IMR-90 (cell line): ENCODE measurements around the gene RAB25. TPM values are rescaled to one million over a fixed set of nuclear protein-coding genes. Genes with fewer than 3 reads are reported as not detected.

ENCODE experiments used
- ATAC-seq: fragments of 200-7000 bp; cut with Tn5 transposase; 2 replicates; pipeline ENCODE4 v1.9.1; 2020; ENCODE audit warnings: low read depth, mild to moderate bottlenecking, moderate library complexity
- BruUV-seq: library from RNA; stranded (reverse); fragments of 400-500 nt; replicated peaks from 2 replicates; lab custom pipeline; 2021; lab: Mats Ljungman, UMichigan
- CTCF ChIA-PET: fragments of 300-600 bp; formaldehyde crosslinking; extraction: SDS; loops from one replicate; lab custom pipeline; 2021; ENCODE audit warnings: antibody characterized with exemption; lab: Yijun Ruan, JAX
- POLR2A ChIA-PET: fragments of 300-600 bp; sonication (Branson Sonifier 250); formaldehyde crosslinking; loops from one replicate; lab custom pipeline; 2022; ENCODE audit warnings: antibody characterized with exemption; ENCODE audit not compliant: unreplicated experiment; lab: Charles Lee
- DNase-seq: peaks from one replicate; pipeline ENCODE4 v3.0.0; 2013
- H2AFZ ChIP-seq: replicated peaks from 2 replicates; pipeline ENCODE3; 2013; ENCODE audit warnings: low read length, mild to moderate bottlenecking; ENCODE audit not compliant: poor library complexity
- H2AK5ac ChIP-seq: 2 replicates; pipeline ENCODE4 v1.6.1; 2013; ENCODE audit warnings: low read depth, low read length, inconsistent platforms
- H2AK9ac ChIP-seq: replicated peaks from 2 replicates; pipeline ENCODE3; 2013; ENCODE audit warnings: mild to moderate bottlenecking, low read depth, low read length, moderate library complexity; ENCODE audit not compliant: poor library complexity
- H2BK120ac ChIP-seq: 2 replicates; pipeline ENCODE4 v1.6.1; 2013; ENCODE audit warnings: low read depth, low read length, inconsistent platforms
- H2BK15ac ChIP-seq: 3 replicates; pipeline ENCODE4 v1.6.1; 2013; ENCODE audit warnings: low read depth, low read length, inconsistent platforms
- H2BK20ac ChIP-seq: 2 replicates; pipeline ENCODE4 v1.6.1; 2013; ENCODE audit warnings: low read depth, mild to moderate bottlenecking, inconsistent platforms, low read length, moderate library complexity
- H2BK5ac ChIP-seq: 2 replicates; pipeline ENCODE4 v1.6.1; 2013; ENCODE audit warnings: mild to moderate bottlenecking, low read depth, low read length, inconsistent platforms; ENCODE audit not compliant: poor library complexity, severe bottlenecking
- H3K14ac ChIP-seq: replicated peaks from 2 replicates; pipeline ENCODE4 v1.6.1; 2013; ENCODE audit warnings: low read depth, low read length, inconsistent platforms
- H3K18ac ChIP-seq: 2 replicates; pipeline ENCODE4 v1.6.1; 2013; ENCODE audit warnings: low read depth, low read length, control low read depth
- H3K23ac ChIP-seq: 2 replicates; pipeline ENCODE4 v1.6.1; 2013; ENCODE audit warnings: low read depth, low read length, inconsistent platforms
- H3K27ac ChIP-seq: 2 replicates; pipeline ENCODE4 v1.5.1; 2013; ENCODE audit warnings: mild to moderate bottlenecking, control low read depth, low read length; ENCODE audit not compliant: insufficient read depth
- H3K27me3 ChIP-seq: 2 replicates; pipeline ENCODE4 v1.6.1; 2013; ENCODE audit warnings: low read length; ENCODE audit not compliant: control insufficient read depth, insufficient read depth
- H3K36me3 ChIP-seq: 2 replicates; pipeline ENCODE4 v1.6.1; 2013; ENCODE audit warnings: low read length, mixed read lengths; ENCODE audit not compliant: control insufficient read depth, insufficient read depth
- H3K4ac ChIP-seq: 2 replicates; pipeline ENCODE4 v1.6.1; 2013; ENCODE audit warnings: low read depth, low read length, inconsistent platforms
- H3K4me1 ChIP-seq: 2 replicates; pipeline ENCODE4 v1.6.1; 2013; ENCODE audit warnings: low read length, mixed read lengths; ENCODE audit not compliant: control insufficient read depth, insufficient read depth
- H3K4me2 ChIP-seq: 2 replicates; pipeline ENCODE4 v1.6.1; 2013; ENCODE audit warnings: low read depth, mild to moderate bottlenecking, control low read depth, low read length, moderate library complexity
- H3K4me3 ChIP-seq: 2 replicates; pipeline ENCODE4 v1.5.1; 2013; ENCODE audit warnings: low read depth, mild to moderate bottlenecking, control low read depth, low read length, moderate library complexity; ENCODE audit not compliant: insufficient read depth
- H3K56ac ChIP-seq: 2 replicates; pipeline ENCODE4 v1.6.1; 2013; ENCODE audit warnings: low read length, inconsistent platforms; ENCODE audit not compliant: insufficient read depth; ENCODE audit errors: extremely low read depth
- H3K79me1 ChIP-seq, 2 experiments: 2 replicates each; pipeline ENCODE4 v1.6.1; 2013; ENCODE audit warnings: low read length in 2 of 2, inconsistent platforms in 1 of 2, low read depth in 1 of 2
- H3K9ac ChIP-seq: 2 replicates; pipeline ENCODE4 v1.6.1; 2013; ENCODE audit warnings: low read depth, low read length, control low read depth
- H3K9me1 ChIP-seq: 2 replicates; pipeline ENCODE4 v1.6.1; 2013; ENCODE audit warnings: low read length, inconsistent platforms; ENCODE audit not compliant: insufficient read depth
- H3K9me3 ChIP-seq: 2 replicates; pipeline ENCODE4 v1.6.1; 2013; ENCODE audit warnings: low read length; ENCODE audit not compliant: control insufficient read depth, insufficient read depth
- H4K20me1 ChIP-seq: 2 replicates; pipeline ENCODE4 v1.6.1; 2013; ENCODE audit warnings: low read length, inconsistent platforms; ENCODE audit not compliant: insufficient read depth
- H4K5ac ChIP-seq: 2 replicates; pipeline ENCODE4 v1.6.1; 2013; ENCODE audit warnings: mild to moderate bottlenecking, low read depth, low read length, control low read depth
- H4K8ac ChIP-seq, 2 experiments: 2 replicates each; pipeline ENCODE4 v1.6.1; 2013; ENCODE audit warnings: low read depth in 2 of 2, low read length in 2 of 2, control low read depth in 1 of 2, inconsistent platforms in 1 of 2
- H4K91ac ChIP-seq: 2 replicates; pipeline ENCODE4 v1.6.1; 2013; ENCODE audit warnings: low read depth, low read length, inconsistent platforms; ENCODE audit not compliant: insufficient read depth
- BHLHE40 ChIP-seq: fragments of 150-350 bp; IDR thresholded peaks from 2 replicates; pipeline ENCODE4 v1.6.1; 2016; ENCODE audit warnings: mild to moderate bottlenecking, low read depth, low read length
- CEBPB ChIP-seq: IDR thresholded peaks from 2 replicates; pipeline ENCODE4 v1.6.1; 2012; ENCODE audit warnings: low read depth, low read length, improper control_type of control experiment
- CHD1 ChIP-seq: IDR thresholded peaks from 2 replicates; pipeline ENCODE4 v1.6.1; 2012; ENCODE audit warnings: low read depth, low read length, improper control_type of control experiment
- CTCF ChIP-seq: conservative IDR thresholded peaks from 2 replicates; pipeline ENCODE4 v1.5.1; 2012; ENCODE audit warnings: mild to moderate bottlenecking, low read depth, low read length, improper control_type of control experiment
- ELK1 ChIP-seq: fragments of 150-350 bp; IDR thresholded peaks from 2 replicates; pipeline ENCODE4 v1.6.1; 2016; ENCODE audit warnings: low read depth, mild to moderate bottlenecking, low read length, moderate library complexity, borderline replicate concordance
- FOS ChIP-seq: fragments of 150-350 bp; IDR thresholded peaks from 2 replicates; pipeline ENCODE4 v1.6.1; 2016; ENCODE audit warnings: low read depth, low read length
- MAFK ChIP-seq: IDR thresholded peaks from 2 replicates; pipeline ENCODE4 v1.6.1; 2012; ENCODE audit warnings: low read depth, low read length, improper control_type of control experiment
- MAZ ChIP-seq: IDR thresholded peaks from 2 replicates; pipeline ENCODE4 v1.6.1; 2012; ENCODE audit warnings: low read depth, mild to moderate bottlenecking, low read length, improper control_type of control experiment, moderate library complexity, borderline replicate concordance
- MXI1 ChIP-seq: IDR thresholded peaks from 2 replicates; pipeline ENCODE4 v1.6.1; 2012; ENCODE audit warnings: low read depth, mild to moderate bottlenecking, low read length, moderate library complexity, borderline replicate concordance
- NFE2L2 ChIP-seq: fragments of 150-350 bp; IDR thresholded peaks from 2 replicates; pipeline ENCODE4 v1.6.1; 2016; ENCODE audit warnings: low read depth, mild to moderate bottlenecking, low read length
- POLR2A ChIP-seq: IDR thresholded peaks from 2 replicates; pipeline ENCODE4 v1.6.1; 2012; ENCODE audit warnings: mild to moderate bottlenecking, low read depth, low read length
- RAD21 ChIP-seq: IDR thresholded peaks from 2 replicates; pipeline ENCODE4 v1.6.1; 2012; ENCODE audit warnings: low read length, improper control_type of control experiment
- RCOR1 ChIP-seq: IDR thresholded peaks from 2 replicates; pipeline ENCODE4 v1.6.1; 2012; ENCODE audit warnings: mild to moderate bottlenecking, low read length, improper control_type of control experiment; ENCODE audit not compliant: insufficient replicate concordance
- RFX5 ChIP-seq: IDR thresholded peaks from 2 replicates; pipeline ENCODE4 v1.8.0; 2012; ENCODE audit warnings: low read depth, mild to moderate bottlenecking, low read length, moderate library complexity
- SMC3 ChIP-seq: fragments of 150-350 bp; IDR thresholded peaks from 2 replicates; pipeline ENCODE4 v1.6.1; 2016; ENCODE audit warnings: low read depth, mild to moderate bottlenecking, antibody characterized with exemption, low read length, moderate library complexity
- USF2 ChIP-seq: fragments of 150-350 bp; IDR thresholded peaks from 2 replicates; pipeline ENCODE4 v1.6.1; 2017; ENCODE audit warnings: mild to moderate bottlenecking, antibody characterized with exemption, low read length, low read depth
- WGBS, 2 experiments: methylation state at CpG; one replicate each; pipeline versions ENCODE4 v1.1.5 to v1.1.7; 2013; ENCODE audit warnings: missing lambda C conversion rate in 2 of 2; ENCODE audit not compliant: insufficient read length in 1 of 2; ENCODE audit errors: extremely low coverage in 2 of 2; 5-methylcytosine and 5-hydroxymethylcytosine counted together
- dilution Hi-C: fragments of 300-500 bp; cut with HindIII; formaldehyde crosslinking; loops from one replicate; pipeline ENCODE4 v1.14.3; 2018; ENCODE audit warnings: low sequenced_read_pairs; ENCODE audit not compliant: unreplicated experiment
- in situ Hi-C: fragments of 300-500 bp; cut with MboI; formaldehyde crosslinking; loops from 3 replicates; pipeline ENCODE4 v1.14.3; 2019; ENCODE audit warnings: low sequenced_read_pairs, inconsistent platforms, mixed read lengths
- intact Hi-C: fragments of 100-400 bp; cut with micrococcal nuclease; formaldehyde crosslinking; loops from 2 replicates; pipeline ENCODE4 v1.10.0; 2022
- polyA plus RNA-seq, 3 experiments: library from polyadenylated mRNA; depleted of rRNA; stranded (reverse); fragments of >200 nt; gene quantifications; 2 replicates each; pipeline ENCODE4 v1.2.3, GENCODE V29; 2012; ENCODE audit warnings: low replicate concordance in 1 of 3
- total RNA-seq: library from RNA; depleted of rRNA; stranded (reverse); fragments of >200 nt; gene quantifications from 2 replicates; pipeline ENCODE4 v1.2.3, GENCODE V29; 2012

RAB25 gene
- total and polyA plus RNA-seq, 2 of the 4 experiments (the other 2 are of a cell fraction), result not detected

GRCh38 chr1:156021093-156021428 is 39.9 kb upstream of the RAB25 start:
- Histone ChIP-seq H3K9me1 (peaks cover 3% of the 10 kb centered on the region; the same call in 1 of the 2 replicates), H2BK15ac (no peak overlapping the region), H3K79me1 (peaks cover 10 to 30% of the 10 kb centered on the region in 2 experiments), H3K27ac (no peak overlapping the region), H2BK120ac (no peak overlapping the region), H3K18ac (no peak overlapping the region), H2AK9ac (no peak overlapping the region), H4K20me1 (no peaks in the 10 kb centered on the region), H4K91ac (no peak overlapping the region), H4K5ac (no peak overlapping the region), H4K8ac (peak overlapping the region; percentile 0 to 90; a peak in 3 of 4 replicates), H2BK5ac (no peak overlapping the region), H3K4me2 (peak overlapping the region; percentile 76), H2AK5ac (no peak overlapping the region), H3K4me1 (0 out of 2 replicates have a peak, but pooled peaks cover 1% of the 10 kb centered on the region), H3K4me3 (peak overlapping the region; percentile 63; the same call in 1 of the 2 replicates), H3K36me3 (peaks cover 16% of the 10 kb centered on the region), H3K23ac (no peak overlapping the region), H3K4ac (no peak overlapping the region), H3K9ac (no peak overlapping the region), H2BK20ac (no peak overlapping the region), H3K56ac (no peak overlapping the region), H2AFZ (peak overlapping the region; percentile 87), H3K9me3 (no peaks in the 10 kb centered on the region), H3K14ac (0 out of 2 replicates have a peak overlapping the region, but pooled peaks have one; percentile 84), H3K27me3 (no peaks in the 10 kb centered on the region)
- ChIA-PET CTCF (interaction anchor here (1.0 kb wide), 1 partner anchor 32 kb away, joined by 5 read pairs; no protein-coding TSS in a partner anchor), POLR2A (interaction anchor here (0.6 kb wide), 1 partner anchor 14 kb away, joined by 6 read pairs; no protein-coding TSS in a partner anchor)
- intact Hi-C loops, result no loop called here
- no peak for DNase-seq
- BruUV-seq, result no TSS peak
- dilution Hi-C loops, result no loop called here
- no peak for TF ChIP-seq POLR2A
- no peak for TF ChIP-seq MAFK
- TF ChIP-seq CEBPB, result no peak
- no peak for TF ChIP-seq FOS
- no peak for TF ChIP-seq CTCF
- no peak for TF ChIP-seq RAD21
- no peak for TF ChIP-seq CHD1
- no peak for TF ChIP-seq BHLHE40
- TF ChIP-seq NFE2L2, result no peak
- no peak for TF ChIP-seq RFX5
- no peak for TF ChIP-seq MAZ
- no peak for TF ChIP-seq USF2
- TF ChIP-seq ELK1, result no peak
- no peak for TF ChIP-seq SMC3
- TF ChIP-seq RCOR1, result no peak
- no peak for TF ChIP-seq MXI1
- no peak for ATAC-seq
- 14% methylated on average over 1 of the region's 4 CpGs; no CpG with 5 or more reads in 1 of the 2 experiments for WGBS, 2 experiments
- in situ Hi-C loops, result no loop called here
